GM12891 (cell line): ENCODE measurements around the gene TUBGCP4.
"Not testable (repeated sequence)": the region's sequence is repeated elsewhere in the genome, so short reads cannot be mapped to it uniquely, and the experiment has no call there.

Experiments used
- DNase-seq: peaks from one replicate; pipeline ENCODE4 v3.0.0; 2011; ENCODE audit warnings: low spot score; ENCODE audit not compliant: insufficient read length
- FAIRE-seq: peaks from 2 replicates; lab custom pipeline; 2011; peaks lifted over from hg19 to GRCh38; lab: Jason Lieb, UNC
- PAX5 ChIP-seq: IDR thresholded peaks from 2 replicates; pipeline ENCODE4 v1.6.1; 2011; ENCODE audit warnings: low read length, moderate library complexity, mild to moderate bottlenecking; ENCODE audit not compliant: insufficient read depth, severe bottlenecking
- POLR2A ChIP-seq: IDR thresholded peaks from 2 replicates; pipeline ENCODE4 v1.6.1; 2011; ENCODE audit warnings: low read depth, low read length, control low read depth
- POLR2AphosphoS5 ChIP-seq: IDR thresholded peaks from 2 replicates; pipeline ENCODE4 v1.6.1; 2011; ENCODE audit warnings: low read depth, low read length, control low read depth
- POU2F2 ChIP-seq: IDR thresholded peaks from 2 replicates; pipeline ENCODE4 v1.6.1; 2011; ENCODE audit warnings: low read depth, mild to moderate bottlenecking, control low read depth, low read length, moderate library complexity
- SPI1 ChIP-seq: IDR thresholded peaks from 2 replicates; pipeline ENCODE4 v1.6.1; 2011; ENCODE audit warnings: low read depth, low read length, control low read depth
- TAF1 ChIP-seq: IDR thresholded peaks from 2 replicates; pipeline ENCODE4 v1.6.1; 2011; ENCODE audit warnings: low read depth, low read length, control low read depth

TUBGCP4 gene

GRCh38 chr15:43360821-43361220 is 10.1 kb upstream of the TUBGCP4 start:
- DNase-seq (no peak), FAIRE-seq (no peak)
- TF ChIP-seq POU2F2 (no peak), TAF1 (no peak)

- DNase-seq (no peak), FAIRE-seq (no peak)
These were observed 9.5 kb upstream of the TUBGCP4 start for GRCh38 chr15:43361313-43361903.

GRCh38 chr15:43370310-43370974 is 459 bp upstream of the TUBGCP4 start:
- DNase-seq, result peak; percentile 22
- peak; percentile 13 for FAIRE-seq
- no peak for TF ChIP-seq TAF1

More at GRCh38 chr15:43361313-43361903, 9.5 kb upstream of the TUBGCP4 start:
- TF ChIP-seq SPI1, result no peak
- TF ChIP-seq TAF1, result no peak
- TF ChIP-seq POLR2A, result no peak
- no peak for TF ChIP-seq POU2F2
- no peak for TF ChIP-seq PAX5
- TF ChIP-seq POLR2AphosphoS5, result no peak

GRCh38 chr15:43376017-43376705 is 5.3 kb downstream of the TUBGCP4 start:
- TF ChIP-seq PAX5 (no peak), POU2F2 (no peak), POLR2AphosphoS5 (no peak), SPI1 (no peak), TAF1 (no peak), POLR2A (no peak)
- peak; percentile 93 for FAIRE-seq
- peak; percentile 26 for DNase-seq

GRCh38 chr15:43378601-43379000 is 7.7 kb downstream of the TUBGCP4 start:
- TF ChIP-seq POLR2A (no peak), PAX5 (no peak), TAF1 (no peak), POLR2AphosphoS5 (no peak), SPI1 (no peak), POU2F2 (no peak)
- FAIRE-seq (peak; percentile 35), DNase-seq (no peak)

GRCh38 chr15:43382310-43382709 is 11.4 kb downstream of the TUBGCP4 start:
- TF ChIP-seq PAX5 (no peak), POU2F2 (no peak)
- FAIRE-seq (peak; percentile 13), DNase-seq (no peak)

- TF ChIP-seq TAF1 (no peak), POU2F2 (no peak), PAX5 (no peak), SPI1 (no peak), POLR2AphosphoS5 (no peak), POLR2A (no peak)
- DNase-seq (no peak), FAIRE-seq (no peak)
These were observed 12.2 kb downstream of the TUBGCP4 start for GRCh38 chr15:43383070-43383469.

GRCh38 chr15:43390723-43391122 is 19.8 kb downstream of the TUBGCP4 start:
- TF ChIP-seq SPI1, result no peak
- TF ChIP-seq POU2F2, result no peak
- no peak for TF ChIP-seq TAF1
- no peak for TF ChIP-seq POLR2AphosphoS5
- no peak for TF ChIP-seq POLR2A
- TF ChIP-seq PAX5, result no peak
- FAIRE-seq, result no peak
- no peak for DNase-seq

GRCh38 chr15:43393592-43393991 is 22.7 kb downstream of the TUBGCP4 start:
- DNase-seq, FAIRE-seq: not testable (repeated sequence)

- TF ChIP-seq TAF1 (no peak), POLR2AphosphoS5 (no peak), POLR2A (no peak), SPI1 (no peak), POU2F2 (no peak), PAX5 (no peak)
- FAIRE-seq, result no peak
- DNase-seq, result no peak
These were observed 31.4 kb downstream of the TUBGCP4 start for GRCh38 chr15:43402255-43402654.

- TF ChIP-seq POLR2A (no peak), TAF1 (no peak), PAX5 (no peak), SPI1 (no peak), POLR2AphosphoS5 (no peak), POU2F2 (no peak)
- no peak for FAIRE-seq
- no peak for DNase-seq
These were observed 32.7 kb downstream of the TUBGCP4 start for GRCh38 chr15:43403616-43404015.
